ENCODE results near the gene MRPS24. TPM values are rescaled to one million over a fixed set of nuclear protein-coding genes. Genes with fewer than 3 reads are reported as not detected.

Gene MRPS24
- polyA plus RNA-seq, 1 donor (not counting 4 experiments of a cell fraction or from before 2014, with no cell fraction given): 104 TPM

DNA sequence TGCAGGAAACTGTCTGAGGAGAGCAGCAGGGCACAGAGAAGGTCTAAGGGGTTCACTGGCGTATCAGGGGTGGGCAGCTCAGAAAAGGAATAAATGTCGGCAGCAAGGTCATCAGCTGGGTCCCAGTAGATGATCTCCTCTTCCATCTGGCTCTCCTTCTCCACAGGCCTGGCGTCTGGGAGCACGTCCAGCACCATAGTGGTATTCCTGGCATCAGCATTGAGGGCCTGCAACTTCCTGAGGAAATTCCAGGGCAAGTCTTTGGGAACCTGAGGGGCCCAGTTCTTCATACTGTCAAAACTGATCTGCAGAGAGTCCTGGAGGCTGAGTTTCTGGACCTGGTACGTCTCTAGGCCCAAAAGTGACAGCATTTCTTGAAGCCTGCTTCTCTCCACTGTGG lies 9.6 kb upstream of the MRPS24 start:
- Histone ChIP-seq H3K27me3 (ENCODE audit: control insufficient read depth, extremely low read depth, insufficient read depth, low read length) (no peaks in the 10 kb centered on the region), H3K79me2 (ENCODE audit: control insufficient read depth, insufficient read depth, low read length) (no peaks in the 10 kb centered on the region), H3K36me3 (ENCODE audit: control insufficient read depth in 2 of 2, extremely low read depth in 1 of 2, insufficient read depth in 2 of 2, low read length in 2 of 2) (peaks cover 41 to 55% of the 10 kb centered on the region in 2 experiments), H3K27ac (ENCODE audit: control insufficient read depth, insufficient read depth, low read length) (peak overlapping the region; percentile 33), H3K4me1 (ENCODE audit: control insufficient read depth, extremely low read depth, insufficient read depth, low read length) (peaks cover 4% of the 10 kb centered on the region), H3K9me3 (ENCODE audit: control insufficient read depth, low read depth, low read length) (no peaks in the 10 kb centered on the region), H3K4me2 (ENCODE audit: control insufficient read depth, extremely low read depth, insufficient read depth, low read depth, low read length) (no peak overlapping the region), H4K20me1 (ENCODE audit: control insufficient read depth, extremely low read depth, insufficient read depth, low read length) (no peaks in the 10 kb centered on the region), H2AFZ (ENCODE audit: control insufficient read depth, low read length) (no peak overlapping the region), H3K4me3 (ENCODE audit: control insufficient read depth in 2 of 3, extremely low read depth in 1 of 3, insufficient read depth in 2 of 3, low read depth in 1 of 3, low read length in 3 of 3) (no peak overlapping the region), H3K9ac (ENCODE audit: control insufficient read depth, extremely low read depth, insufficient read depth, low read length) (no peak overlapping the region), H3K9me1 (ENCODE audit: control insufficient read depth, extremely low read depth, insufficient read depth, low read length) (no peaks in the 10 kb centered on the region)
- DNase-seq (ENCODE audit: low read depth, low spot score) (no peak), FAIRE-seq (no peak)
- TF ChIP-seq EZH2 (IDR thresholded peaks at IDR 0.05; ENCODE audit: low read length): no peak
- dilution Hi-C loops (cut with MboI; ENCODE audit: extremely low pct_ligation_motif_present, low sequenced_read_pairs): no loop called here

DNA sequence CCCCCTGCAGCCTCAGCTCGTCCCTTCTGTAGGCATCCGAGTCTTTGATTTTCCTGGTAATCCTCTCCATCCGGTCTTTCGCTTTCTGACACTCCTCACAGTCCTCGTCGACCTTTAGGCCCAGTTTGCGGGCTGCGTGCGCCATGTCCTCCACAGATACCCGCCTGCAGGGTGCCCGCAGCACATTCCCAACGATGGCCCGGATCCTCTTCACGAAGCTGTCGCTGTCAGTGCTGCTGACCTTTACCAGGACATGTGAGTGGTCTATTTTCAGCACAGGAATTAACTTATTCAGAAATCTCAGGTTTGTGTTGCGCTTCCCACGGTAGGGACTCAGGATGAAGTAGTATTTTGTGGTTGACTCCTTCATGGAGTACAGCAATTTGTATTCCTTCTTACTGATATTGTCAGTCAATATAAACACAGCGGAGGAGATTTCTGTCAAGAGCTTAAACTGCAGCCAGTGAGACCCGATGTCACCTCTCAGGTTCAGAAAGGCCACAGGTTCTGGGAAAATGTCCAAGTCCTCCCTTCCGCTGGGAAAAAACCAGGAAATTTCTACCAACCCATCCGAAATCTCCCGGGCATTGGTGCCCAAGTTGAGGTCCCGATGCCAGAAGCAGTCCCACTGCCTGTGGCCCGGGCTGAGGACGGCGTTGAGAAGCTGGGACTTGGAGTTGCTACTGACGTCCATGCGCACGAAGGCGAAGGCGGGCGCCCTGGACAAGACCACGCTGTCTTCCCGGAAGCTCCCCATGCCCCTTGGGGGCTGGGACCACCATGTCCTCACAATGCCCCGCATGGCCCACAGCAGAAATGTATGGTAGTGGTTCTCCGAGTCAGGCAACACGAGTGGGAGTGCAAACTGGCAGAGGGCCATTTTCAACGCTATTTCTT lies 8.9 kb upstream of the MRPS24 start:
- dilution Hi-C loops (cut with MboI; ENCODE audit: extremely low pct_ligation_motif_present, low sequenced_read_pairs): no loop called here
- Histone ChIP-seq H3K9me1 (ENCODE audit: control insufficient read depth, extremely low read depth, insufficient read depth, low read length) (no peaks in the 10 kb centered on the region), H3K4me3 (ENCODE audit: control insufficient read depth in 2 of 3, extremely low read depth in 1 of 3, insufficient read depth in 2 of 3, low read depth in 1 of 3, low read length in 3 of 3) (no peak overlapping the region), H3K4me2 (ENCODE audit: control insufficient read depth, extremely low read depth, insufficient read depth, low read depth, low read length) (no peak overlapping the region), H3K9me3 (ENCODE audit: control insufficient read depth, low read depth, low read length) (no peaks in the 10 kb centered on the region), H2AFZ (ENCODE audit: control insufficient read depth, low read length) (no peak overlapping the region), H3K4me1 (ENCODE audit: control insufficient read depth, extremely low read depth, insufficient read depth, low read length) (peaks cover 10% of the 10 kb centered on the region), H3K27ac (ENCODE audit: control insufficient read depth, insufficient read depth, low read length) (no peak overlapping the region), H3K79me2 (ENCODE audit: control insufficient read depth, insufficient read depth, low read length) (no peaks in the 10 kb centered on the region), H3K36me3 (ENCODE audit: control insufficient read depth in 2 of 2, extremely low read depth in 1 of 2, insufficient read depth in 2 of 2, low read length in 2 of 2) (peaks cover 38 to 53% of the 10 kb centered on the region in 2 experiments), H3K9ac (ENCODE audit: control insufficient read depth, extremely low read depth, insufficient read depth, low read length) (no peak overlapping the region), H4K20me1 (ENCODE audit: control insufficient read depth, extremely low read depth, insufficient read depth, low read length) (no peaks in the 10 kb centered on the region), H3K27me3 (ENCODE audit: control insufficient read depth, extremely low read depth, insufficient read depth, low read length) (no peaks in the 10 kb centered on the region)
- TF ChIP-seq, protein P1, sequence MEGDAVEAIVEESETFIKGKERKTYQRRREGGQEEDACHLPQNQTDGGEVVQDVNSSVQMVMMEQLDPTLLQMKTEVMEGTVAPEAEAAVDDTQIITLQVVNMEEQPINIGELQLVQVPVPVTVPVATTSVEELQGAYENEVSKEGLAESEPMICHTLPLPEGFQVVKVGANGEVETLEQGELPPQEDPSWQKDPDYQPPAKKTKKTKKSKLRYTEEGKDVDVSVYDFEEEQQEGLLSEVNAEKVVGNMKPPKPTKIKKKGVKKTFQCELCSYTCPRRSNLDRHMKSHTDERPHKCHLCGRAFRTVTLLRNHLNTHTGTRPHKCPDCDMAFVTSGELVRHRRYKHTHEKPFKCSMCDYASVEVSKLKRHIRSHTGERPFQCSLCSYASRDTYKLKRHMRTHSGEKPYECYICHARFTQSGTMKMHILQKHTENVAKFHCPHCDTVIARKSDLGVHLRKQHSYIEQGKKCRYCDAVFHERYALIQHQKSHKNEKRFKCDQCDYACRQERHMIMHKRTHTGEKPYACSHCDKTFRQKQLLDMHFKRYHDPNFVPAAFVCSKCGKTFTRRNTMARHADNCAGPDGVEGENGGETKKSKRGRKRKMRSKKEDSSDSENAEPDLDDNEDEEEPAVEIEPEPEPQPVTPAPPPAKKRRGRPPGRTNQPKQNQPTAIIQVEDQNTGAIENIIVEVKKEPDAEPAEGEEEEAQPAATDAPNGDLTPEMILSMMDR (optimal IDR thresholded peaks at IDR 0.05 in 1 of 3, IDR thresholded peaks at IDR 0.05 in 1 of 3, conservative IDR thresholded peaks at IDR 0.05 in 1 of 3; ENCODE audit: extremely low read depth in 1 of 3, insufficient read depth in 2 of 3, low read length in 3 of 3): no peak
- TF ChIP-seq EZH2 (IDR thresholded peaks at IDR 0.05; ENCODE audit: low read length): no peak
- FAIRE-seq (no peak), DNase-seq (ENCODE audit: low read depth, low spot score) (no peak)
